ENCODE data around the gene SNAPC2.

Gene SNAPC2

DNA sequence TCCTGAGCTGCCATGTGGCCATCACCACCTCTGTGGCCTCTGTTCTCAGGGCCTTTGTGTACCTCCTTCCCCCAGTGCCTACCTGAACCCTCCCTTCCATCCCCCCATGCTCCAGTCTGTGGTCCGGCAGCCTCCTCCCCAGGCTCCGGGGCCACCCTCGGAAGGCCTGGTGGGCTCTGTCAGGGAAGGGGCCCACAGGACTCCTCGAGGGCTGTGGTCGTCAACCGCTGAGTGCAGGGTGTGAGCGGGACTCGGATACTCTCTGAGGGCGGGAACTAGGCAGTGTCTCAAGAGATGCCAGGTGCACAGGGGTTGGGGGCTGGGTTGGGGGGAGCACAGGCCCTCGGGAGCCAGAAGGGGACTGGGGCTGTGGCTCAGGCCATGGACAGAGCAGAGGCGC, 12.6 kb upstream of the SNAPC2 start:
- TF ChIP-seq, protein P1, sequence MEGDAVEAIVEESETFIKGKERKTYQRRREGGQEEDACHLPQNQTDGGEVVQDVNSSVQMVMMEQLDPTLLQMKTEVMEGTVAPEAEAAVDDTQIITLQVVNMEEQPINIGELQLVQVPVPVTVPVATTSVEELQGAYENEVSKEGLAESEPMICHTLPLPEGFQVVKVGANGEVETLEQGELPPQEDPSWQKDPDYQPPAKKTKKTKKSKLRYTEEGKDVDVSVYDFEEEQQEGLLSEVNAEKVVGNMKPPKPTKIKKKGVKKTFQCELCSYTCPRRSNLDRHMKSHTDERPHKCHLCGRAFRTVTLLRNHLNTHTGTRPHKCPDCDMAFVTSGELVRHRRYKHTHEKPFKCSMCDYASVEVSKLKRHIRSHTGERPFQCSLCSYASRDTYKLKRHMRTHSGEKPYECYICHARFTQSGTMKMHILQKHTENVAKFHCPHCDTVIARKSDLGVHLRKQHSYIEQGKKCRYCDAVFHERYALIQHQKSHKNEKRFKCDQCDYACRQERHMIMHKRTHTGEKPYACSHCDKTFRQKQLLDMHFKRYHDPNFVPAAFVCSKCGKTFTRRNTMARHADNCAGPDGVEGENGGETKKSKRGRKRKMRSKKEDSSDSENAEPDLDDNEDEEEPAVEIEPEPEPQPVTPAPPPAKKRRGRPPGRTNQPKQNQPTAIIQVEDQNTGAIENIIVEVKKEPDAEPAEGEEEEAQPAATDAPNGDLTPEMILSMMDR (IDR thresholded peaks at IDR 0.05; ENCODE audit: low read depth, low read length), result no peak
- DNase-seq (ENCODE audit: extremely low read depth, low read depth), result no peak

DNA sequence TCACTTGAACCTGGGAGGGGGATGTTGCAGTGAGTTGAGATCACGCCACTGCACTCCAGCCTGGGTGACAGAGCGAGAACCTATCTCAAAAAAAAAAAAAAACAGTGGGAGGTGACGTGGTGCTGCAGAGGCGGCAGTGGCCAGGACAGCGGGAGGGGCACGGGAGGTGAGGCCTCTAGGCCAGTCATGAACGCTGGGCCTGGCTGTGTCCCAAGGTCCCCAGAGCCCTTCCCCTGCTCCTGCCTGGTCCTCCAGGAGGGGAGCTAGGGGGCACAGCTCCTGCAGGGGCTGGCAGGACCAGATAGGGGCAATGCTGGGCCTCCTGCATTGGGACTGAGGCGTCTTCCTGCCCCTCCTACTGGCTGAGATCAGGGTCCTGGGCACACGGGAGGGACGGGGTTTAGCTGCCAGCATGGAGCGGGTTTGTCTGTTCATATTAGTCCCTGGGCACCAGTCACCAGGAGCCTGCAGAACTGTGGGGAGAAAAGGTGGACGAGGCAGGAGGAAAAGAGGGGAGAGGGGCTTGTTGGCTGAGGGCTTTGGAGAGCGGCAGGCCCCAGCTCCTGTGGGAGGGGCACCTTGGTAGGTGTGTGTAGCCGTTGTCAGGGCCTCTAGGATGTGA, 11.9 kb upstream of the SNAPC2 start:
- TF ChIP-seq, protein P1 (IDR thresholded peaks at IDR 0.05; ENCODE audit: low read depth, low read length), result no peak
- no peak for DNase-seq (ENCODE audit: extremely low read depth, low read depth)

DNA sequence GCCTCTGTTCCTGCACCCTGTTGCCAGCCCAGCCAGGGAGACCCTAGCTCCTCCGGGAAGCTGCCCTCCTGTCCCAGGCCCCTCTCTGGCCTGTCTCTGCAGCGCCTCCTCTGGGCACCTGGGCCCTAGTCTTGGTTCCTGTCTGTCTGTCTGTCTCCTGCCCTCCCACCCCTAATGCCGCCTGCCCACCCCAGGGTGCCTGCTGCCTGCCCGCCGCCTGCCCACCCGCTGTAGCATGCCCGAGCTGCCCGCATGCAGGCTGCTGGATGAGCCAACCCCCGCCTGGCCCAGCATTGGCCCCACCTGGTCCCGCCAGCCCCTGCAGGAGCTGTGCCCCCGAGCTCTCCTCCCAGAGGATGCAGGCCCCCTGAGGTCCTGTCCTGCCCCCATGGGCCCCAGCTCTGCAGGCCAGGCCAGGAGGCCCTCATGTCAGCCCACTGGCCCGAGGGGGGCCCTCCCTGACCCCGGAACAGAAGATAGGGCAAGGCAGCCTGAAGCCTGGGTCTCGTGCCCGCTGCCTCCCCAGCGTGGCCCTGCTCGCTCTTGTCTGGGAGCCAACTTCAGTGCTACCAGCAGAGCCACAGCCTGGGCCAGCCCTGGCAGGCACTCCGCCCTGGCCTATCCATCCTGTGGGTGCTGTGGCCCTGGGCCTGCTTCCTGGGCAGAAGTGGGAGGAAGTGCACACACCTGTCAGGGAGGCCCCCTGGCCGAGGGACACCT, 11.2 kb upstream of the SNAPC2 start:
- no peak for DNase-seq (ENCODE audit: extremely low read depth, low read depth)
- TF ChIP-seq, protein P1 (IDR thresholded peaks at IDR 0.05; ENCODE audit: low read depth, low read length), result no peak

DNA sequence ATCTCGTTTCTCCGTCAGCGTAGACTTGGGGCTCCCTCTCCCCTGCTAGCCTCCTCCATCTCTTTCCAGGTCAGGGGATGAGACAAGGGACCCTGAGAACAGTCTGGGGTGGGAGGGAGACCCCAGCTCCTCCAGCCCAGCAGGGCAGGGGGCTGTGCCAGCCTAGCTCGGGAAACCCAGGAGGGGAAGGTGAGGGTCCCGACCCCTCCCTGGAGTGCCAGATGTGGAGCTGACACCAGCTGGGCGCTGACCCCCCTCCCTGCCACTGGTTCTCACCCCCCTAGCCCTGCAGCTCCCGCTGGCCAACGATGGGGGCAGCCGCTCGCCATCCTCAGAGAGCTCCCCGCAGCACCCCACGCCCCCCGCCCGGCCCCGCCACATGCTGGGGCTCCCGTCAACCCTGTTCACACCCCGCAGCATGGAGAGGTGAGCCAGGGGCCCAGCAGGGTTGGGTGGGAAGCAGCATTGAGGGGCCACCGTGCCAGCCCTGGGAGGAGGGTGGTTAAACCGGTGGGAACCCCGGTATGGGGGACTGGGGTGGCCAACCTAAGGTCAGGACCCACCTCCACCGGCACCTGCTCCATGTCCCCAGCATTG, 10.6 kb upstream of the SNAPC2 start:
- DNase-seq (ENCODE audit: extremely low read depth, low read depth), result no peak
- TF ChIP-seq, protein P1 (IDR thresholded peaks at IDR 0.05; ENCODE audit: low read depth, low read length), result no peak

DNA sequence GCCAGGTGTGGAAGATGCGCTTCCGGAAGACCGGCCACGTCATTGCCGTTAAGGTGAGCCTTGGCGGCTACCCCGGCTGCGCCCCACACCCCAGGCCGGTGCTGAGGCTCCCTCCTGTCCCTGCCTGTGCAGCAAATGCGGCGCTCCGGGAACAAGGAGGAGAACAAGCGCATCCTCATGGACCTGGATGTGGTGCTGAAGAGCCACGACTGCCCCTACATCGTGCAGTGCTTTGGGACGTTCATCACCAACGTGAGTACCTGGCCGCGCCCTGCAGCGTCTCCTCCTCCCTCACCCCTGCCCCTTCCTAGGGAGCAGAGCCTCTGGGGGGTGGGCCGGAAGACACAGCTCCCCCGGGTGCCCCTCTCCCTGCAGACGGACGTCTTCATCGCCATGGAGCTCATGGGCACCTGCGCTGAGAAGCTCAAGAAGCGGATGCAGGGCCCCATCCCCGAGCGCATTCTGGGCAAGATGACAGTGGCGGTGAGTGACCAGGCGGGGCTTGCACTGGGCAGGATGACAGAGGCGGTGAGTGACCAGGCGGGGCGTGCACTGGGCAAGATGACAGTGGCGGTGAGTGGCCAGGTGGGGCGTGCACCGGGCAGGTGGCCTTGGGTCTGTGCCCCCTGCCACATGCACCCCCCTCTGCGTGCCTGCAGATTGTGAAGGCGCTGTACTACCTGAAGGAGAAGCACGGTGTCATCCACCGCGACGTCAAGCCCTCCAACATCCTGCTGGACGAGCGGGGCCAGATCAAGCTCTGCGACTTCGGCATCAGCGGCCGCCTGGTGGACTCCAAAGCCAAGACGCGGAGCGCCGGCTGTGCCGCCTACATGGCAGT, 9.6 kb upstream of the SNAPC2 start:
- TF ChIP-seq, protein P1 (IDR thresholded peaks at IDR 0.05; ENCODE audit: low read depth, low read length), result no peak
- no peak for DNase-seq (ENCODE audit: extremely low read depth, low read depth)

DNA sequence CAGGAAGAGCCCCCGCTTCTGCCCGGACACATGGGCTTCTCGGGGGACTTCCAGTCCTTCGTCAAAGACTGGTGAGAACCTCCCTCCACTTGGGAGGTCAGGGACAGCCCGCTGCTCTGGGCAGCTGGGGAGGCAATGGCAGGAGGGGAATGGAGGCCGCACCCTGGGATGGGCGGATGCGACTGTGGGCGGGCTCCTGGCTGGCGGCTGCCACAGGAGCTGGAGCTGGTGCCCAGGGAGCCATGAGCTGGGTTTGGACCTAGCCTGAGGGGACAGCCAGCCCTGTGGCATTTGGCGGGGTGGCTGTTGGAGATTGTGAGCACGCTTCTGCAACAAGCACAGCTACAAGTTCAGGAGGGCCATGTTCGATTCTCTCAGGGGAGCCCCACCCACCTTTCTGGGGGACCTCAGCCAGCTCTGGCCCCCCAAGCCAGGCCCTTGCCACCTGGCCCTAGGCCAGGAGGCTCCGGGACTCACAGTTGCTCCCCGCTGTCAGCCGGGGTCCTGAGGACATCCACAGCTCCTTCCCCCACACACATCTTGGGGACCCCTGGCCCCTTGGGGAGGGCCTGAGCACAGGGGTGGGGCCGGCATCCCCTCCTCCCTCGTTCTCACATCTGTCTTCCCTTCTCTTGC, 8.5 kb upstream of the SNAPC2 start:
- no peak for DNase-seq (ENCODE audit: extremely low read depth, low read depth)
- TF ChIP-seq, protein P1 (IDR thresholded peaks at IDR 0.05; ENCODE audit: low read depth, low read length), result no peak

Data from AG09319 (cell line).